H9 (cell line): Measurements from ENCODE around the gene ZNF672. TPM values are rescaled to one million over a fixed set of nuclear protein-coding genes. Genes with fewer than 3 reads are reported as not detected.

ENCODE experiments used
- DNase-seq: peaks from one replicate; pipeline ENCODE4 v3.0.0-alpha.2; 2017
- H2AFZ ChIP-seq: one replicate; pipeline ENCODE4 v1.6.1; 2013; ENCODE audit warnings: mild to moderate bottlenecking, low read length, control low read depth, moderate library complexity
- H2AK5ac ChIP-seq: 2 replicates; pipeline ENCODE4 v1.6.1; 2013; ENCODE audit warnings: low read length, control low read depth, mixed read lengths; ENCODE audit not compliant: insufficient read length
- H2BK120ac ChIP-seq: one replicate; pipeline ENCODE4 v1.6.1; 2013; ENCODE audit warnings: low read depth, mild to moderate bottlenecking, low read length, control low read depth, inconsistent platforms; ENCODE audit not compliant: poor library complexity, severe bottlenecking
- H2BK12ac ChIP-seq: 2 replicates; pipeline ENCODE4 v1.6.1; 2013; ENCODE audit warnings: low read length, control low read depth, mixed read lengths, low read depth; ENCODE audit not compliant: insufficient read length
- H2BK15ac ChIP-seq: 2 replicates; pipeline ENCODE4 v1.6.1; 2013; ENCODE audit warnings: low read depth, low read length, control low read depth
- H2BK20ac ChIP-seq: one replicate; pipeline ENCODE4 v1.6.1; 2013; ENCODE audit warnings: low read depth, mild to moderate bottlenecking, low read length, control low read depth, inconsistent platforms; ENCODE audit not compliant: poor library complexity, severe bottlenecking
- H2BK5ac ChIP-seq: 2 replicates; pipeline ENCODE4 v1.6.1; 2013; ENCODE audit warnings: low read length, control low read depth, mixed read lengths; ENCODE audit not compliant: insufficient read length
- H3K14ac ChIP-seq: 2 replicates; pipeline ENCODE4 v1.6.1; 2013; ENCODE audit warnings: low read length, control low read depth; ENCODE audit not compliant: insufficient read depth
- H3K18ac ChIP-seq: 2 replicates; pipeline ENCODE4 v1.6.1; 2013; ENCODE audit warnings: low read depth, mild to moderate bottlenecking, mixed read lengths, low read length, control low read depth; ENCODE audit not compliant: insufficient read length
- H3K23ac ChIP-seq: 2 replicates; pipeline ENCODE4 v1.6.1; 2013; ENCODE audit warnings: low read length, control low read depth, mixed read lengths, low read depth; ENCODE audit not compliant: insufficient read length
- H3K23me2 ChIP-seq: 2 replicates; pipeline ENCODE4 v1.6.1; 2013; ENCODE audit warnings: low read depth, mild to moderate bottlenecking, mixed read lengths, low read length, control low read depth; ENCODE audit not compliant: insufficient read length, poor library complexity, severe bottlenecking
- H3K27ac ChIP-seq: 2 replicates; pipeline ENCODE4 v1.5.1; 2013; ENCODE audit warnings: low read length, control low read depth, mixed read lengths, low read depth; ENCODE audit not compliant: insufficient read length
- H3K27me3 ChIP-seq: 2 replicates; pipeline ENCODE4 v1.6.1; 2013; ENCODE audit warnings: low read length, control low read depth, inconsistent platforms; ENCODE audit not compliant: insufficient read depth
- H3K4ac ChIP-seq: 2 replicates; pipeline ENCODE4 v1.6.1; 2013; ENCODE audit warnings: low read depth, mild to moderate bottlenecking, control low read depth, inconsistent platforms, low read length, moderate library complexity
- H3K4me1 ChIP-seq: 2 replicates; pipeline ENCODE4 v1.6.1; 2013; ENCODE audit warnings: low read length, control low read depth, inconsistent platforms; ENCODE audit not compliant: insufficient read depth
- H3K4me2 ChIP-seq: 2 replicates; pipeline ENCODE4 v1.6.1; 2013; ENCODE audit warnings: low read length, control low read depth, mixed read lengths; ENCODE audit not compliant: insufficient read length, insufficient read depth
- H3K56ac ChIP-seq: 2 replicates; pipeline ENCODE4 v1.6.1; 2013; ENCODE audit warnings: low read depth, mild to moderate bottlenecking, mixed read lengths, low read length, control low read depth; ENCODE audit not compliant: insufficient read length
- H3K79me1 ChIP-seq: 2 replicates; pipeline ENCODE4 v1.6.1; 2013; ENCODE audit warnings: low read depth, mild to moderate bottlenecking, moderate library complexity, low read length, control low read depth, inconsistent platforms; ENCODE audit not compliant: insufficient read depth, poor library complexity, severe bottlenecking
- H3K79me2 ChIP-seq: 2 replicates; pipeline ENCODE4 v1.6.1; 2013; ENCODE audit warnings: low read length, control low read depth, inconsistent platforms; ENCODE audit not compliant: insufficient read depth
- H3K9ac ChIP-seq: 2 replicates; pipeline ENCODE4 v1.6.1; 2013; ENCODE audit warnings: low read length, control low read depth, mixed read lengths; ENCODE audit not compliant: insufficient read length; ENCODE audit errors: extremely low read depth
- H3K9me3 ChIP-seq: one replicate; pipeline ENCODE4 v1.6.1; 2013; ENCODE audit warnings: low read depth, low read length, inconsistent platforms; ENCODE audit not compliant: control insufficient read depth
- H3T11ph ChIP-seq: one replicate; pipeline ENCODE4 v1.6.1; 2013; ENCODE audit warnings: mild to moderate bottlenecking, low read length, control low read depth, inconsistent platforms
- H4K20me1 ChIP-seq: one replicate; pipeline ENCODE4 v1.6.1; 2013; ENCODE audit not compliant: control insufficient read depth, insufficient read length, insufficient read depth
- H4K5ac ChIP-seq: 2 replicates; pipeline ENCODE4 v1.6.1; 2013; ENCODE audit warnings: low read depth, mild to moderate bottlenecking, mixed read lengths, low read length, control low read depth; ENCODE audit not compliant: insufficient read length
- H4K8ac ChIP-seq: replicated peaks from 2 replicates; pipeline ENCODE4 v1.6.1; 2013; ENCODE audit warnings: low read length, control low read depth, mixed read lengths, low read depth; ENCODE audit not compliant: insufficient read length
- H4K91ac ChIP-seq: 2 replicates; pipeline ENCODE4 v1.6.1; 2013; ENCODE audit warnings: low read depth, mild to moderate bottlenecking, moderate library complexity, mixed read lengths, low read length, control low read depth; ENCODE audit not compliant: insufficient read length
- H3K27ac Mint-ChIP-seq, 3 experiments: 2 replicates in 2 of 3; 3 replicates in 1 of 3; pipeline ENCODE4 v1.8.0; 2020 to 2021; ENCODE audit warnings: mixed read lengths in 3 of 3, mild to moderate bottlenecking in 1 of 3, moderate library complexity in 1 of 3
- H3K27me3 Mint-ChIP-seq: 2 replicates; pipeline ENCODE4 v1.8.0; 2021; ENCODE audit warnings: low read depth, mild to moderate bottlenecking, moderate library complexity, mixed read lengths
- H3K36me3 Mint-ChIP-seq, 3 experiments: 2 replicates in 2 of 3; 3 replicates in 1 of 3; pipeline ENCODE4 v1.8.0; 2020 to 2021; ENCODE audit warnings: low read depth in 3 of 3, mixed read lengths in 3 of 3; ENCODE audit not compliant: insufficient read depth in 1 of 3
- H3K4me1 Mint-ChIP-seq, 2 experiments: 2 replicates each; pipeline ENCODE4 v1.8.0; 2020; ENCODE audit warnings: mixed read lengths in 2 of 2
- H3K4me3 Mint-ChIP-seq, 2 experiments: 2 replicates in 1 of 2; 3 replicates in 1 of 2; pipeline ENCODE4 v1.8.0; 2020 to 2021; ENCODE audit warnings: mild to moderate bottlenecking in 2 of 2, mixed read lengths in 2 of 2, moderate library complexity in 1 of 2
- H3K9me3 Mint-ChIP-seq, 2 experiments: 2 replicates in 1 of 2; 3 replicates in 1 of 2; pipeline ENCODE4 v1.8.0; 2020; ENCODE audit warnings: mild to moderate bottlenecking in 2 of 2, mixed read lengths in 2 of 2, moderate library complexity in 1 of 2
- CTCF ChIP-seq: fragments of 200-600 bp; sonication (generic); conservative IDR thresholded peaks from 3 replicates; pipeline ENCODE4 v1.8.0; 2021; ENCODE audit warnings: antibody characterized with exemption, mild to moderate bottlenecking
- WGBS: extraction: QIAGEN DNeasy Blood & Tissue Kit; methylation state at CpG from one replicate; pipeline ENCODE4 v1.1.7; 2013; ENCODE audit warnings: missing lambda C conversion rate, low lambda C conversion rate, mixed read lengths; ENCODE audit not compliant: insufficient read length; ENCODE audit errors: extremely low coverage; 5-methylcytosine and 5-hydroxymethylcytosine counted together
- total RNA-seq: library from RNA; stranded (reverse); gene quantifications from 2 replicates; pipeline ENCODE4 v1.2.1, GENCODE V29; 2021

ZNF672 gene
- total RNA-seq, 1 experiment from 2014 or later: 29.4 TPM

- no peak overlapping the region for H2BK12ac ChIP-seq
- H3K27me3 ChIP-seq: no peaks in the 10 kb centered on the region; the same call in 1 of the 2 replicates
- peak overlapping the region; percentile 87 to 92 for H3K4me3 Mint-ChIP-seq
- no CpG with 5 or more reads among the region's 7 CpGs for WGBS
- H3K4me1 ChIP-seq: no peaks in the 10 kb centered on the region
- peak overlapping the region; percentile 23 for H3K9ac ChIP-seq
- H2AK5ac ChIP-seq: no peak overlapping the region
- peaks cover 23% of the 10 kb centered on the region for H3K27me3 Mint-ChIP-seq
- no peak overlapping the region for H3K27ac ChIP-seq
- no peak overlapping the region for H3K56ac ChIP-seq
- no peaks in the 10 kb centered on the region for H3K79me1 ChIP-seq
- no peak overlapping the region for H3K4ac ChIP-seq
- no peak for TF ChIP-seq CTCF
- H3K14ac ChIP-seq: no peak overlapping the region
- H4K91ac ChIP-seq: no peak overlapping the region
- peaks cover 10 to 14% of the 10 kb centered on the region in 2 experiments for H3K4me1 Mint-ChIP-seq
- H3K79me2 ChIP-seq: no peaks in the 10 kb centered on the region
- no peak overlapping the region for H2BK120ac ChIP-seq
- no peak overlapping the region for H3T11ph ChIP-seq
- H3K9me3 Mint-ChIP-seq: peaks cover 0 to 2% of the 10 kb centered on the region in 2 experiments; a peak in 2 of 5 replicates
- H3K18ac ChIP-seq: no peak overlapping the region
- H2BK5ac ChIP-seq: no peak overlapping the region
- H4K5ac ChIP-seq: no peak overlapping the region
- peak overlapping the region; percentile 55 for H3K4me2 ChIP-seq
- no peaks in the 10 kb centered on the region for H4K20me1 ChIP-seq
- no peak overlapping the region for H4K8ac ChIP-seq
- H3K23me2 ChIP-seq: peaks cover 15% of the 10 kb centered on the region
- no peak overlapping the region for H2BK15ac ChIP-seq
- H3K27ac Mint-ChIP-seq: no peak overlapping the region; a peak in 1 of 7 replicates
- no peak overlapping the region for H2AFZ ChIP-seq
- DNase-seq: no peak
- peaks cover 0 to 30% (median 26%) of the 10 kb centered on the region in 3 experiments; a peak in 5 of 7 replicates for H3K36me3 Mint-ChIP-seq
- no peaks in the 10 kb centered on the region for H3K9me3 ChIP-seq
- no peak overlapping the region for H2BK20ac ChIP-seq
- no peak overlapping the region for H3K23ac ChIP-seq
These were observed 19.2 kb downstream of the ZNF672 start for GRCh38 chr1:248857201-248857600.
